NT2/D1 (cell line): ENCODE measurements around the gene TMEM106C.

Experiments used
- DNase-seq: peaks from one replicate; pipeline ENCODE4 v3.0.0-alpha.2; 2011; ENCODE audit warnings: low read depth, low spot score
- H3K27me3 ChIP-seq: 2 replicates; pipeline ENCODE4 v1.6.0; 2011; ENCODE audit warnings: mild to moderate bottlenecking; ENCODE audit not compliant: insufficient read length, insufficient read depth
- H3K36me3 ChIP-seq: 2 replicates; pipeline ENCODE4 v1.6.1; 2011; ENCODE audit warnings: mild to moderate bottlenecking, low read length, mixed read lengths; ENCODE audit not compliant: insufficient read depth, insufficient read length
- H3K4me1 ChIP-seq: 2 replicates; pipeline ENCODE4 v1.5.1; 2011; ENCODE audit not compliant: insufficient read depth, insufficient read length
- H3K4me3 ChIP-seq: 2 replicates; pipeline ENCODE4 v1.5.1; 2011; ENCODE audit warnings: low read depth; ENCODE audit not compliant: insufficient read length
- H3K9ac ChIP-seq: 2 replicates; pipeline ENCODE4 v1.6.0; 2011; ENCODE audit warnings: low read depth; ENCODE audit not compliant: insufficient read length
- H3K9me3 ChIP-seq: 2 replicates; pipeline ENCODE4 v1.5.1; 2011; ENCODE audit warnings: mild to moderate bottlenecking, low read length; ENCODE audit not compliant: insufficient read depth
- SUZ12 ChIP-seq: IDR thresholded peaks from 2 replicates; pipeline ENCODE4 v1.6.1; 2011; ENCODE audit not compliant: insufficient read length, insufficient read depth; ENCODE audit errors: extremely low read depth
- YY1 ChIP-seq: IDR thresholded peaks from 2 replicates; pipeline ENCODE4 v1.6.1; 2011; ENCODE audit not compliant: insufficient read length, insufficient read depth
- ZNF274 ChIP-seq: IDR thresholded peaks from 2 replicates; pipeline ENCODE4 v1.6.1; 2011; ENCODE audit warnings: mild to moderate bottlenecking, low read depth, low read length

TMEM106C gene

DNA sequence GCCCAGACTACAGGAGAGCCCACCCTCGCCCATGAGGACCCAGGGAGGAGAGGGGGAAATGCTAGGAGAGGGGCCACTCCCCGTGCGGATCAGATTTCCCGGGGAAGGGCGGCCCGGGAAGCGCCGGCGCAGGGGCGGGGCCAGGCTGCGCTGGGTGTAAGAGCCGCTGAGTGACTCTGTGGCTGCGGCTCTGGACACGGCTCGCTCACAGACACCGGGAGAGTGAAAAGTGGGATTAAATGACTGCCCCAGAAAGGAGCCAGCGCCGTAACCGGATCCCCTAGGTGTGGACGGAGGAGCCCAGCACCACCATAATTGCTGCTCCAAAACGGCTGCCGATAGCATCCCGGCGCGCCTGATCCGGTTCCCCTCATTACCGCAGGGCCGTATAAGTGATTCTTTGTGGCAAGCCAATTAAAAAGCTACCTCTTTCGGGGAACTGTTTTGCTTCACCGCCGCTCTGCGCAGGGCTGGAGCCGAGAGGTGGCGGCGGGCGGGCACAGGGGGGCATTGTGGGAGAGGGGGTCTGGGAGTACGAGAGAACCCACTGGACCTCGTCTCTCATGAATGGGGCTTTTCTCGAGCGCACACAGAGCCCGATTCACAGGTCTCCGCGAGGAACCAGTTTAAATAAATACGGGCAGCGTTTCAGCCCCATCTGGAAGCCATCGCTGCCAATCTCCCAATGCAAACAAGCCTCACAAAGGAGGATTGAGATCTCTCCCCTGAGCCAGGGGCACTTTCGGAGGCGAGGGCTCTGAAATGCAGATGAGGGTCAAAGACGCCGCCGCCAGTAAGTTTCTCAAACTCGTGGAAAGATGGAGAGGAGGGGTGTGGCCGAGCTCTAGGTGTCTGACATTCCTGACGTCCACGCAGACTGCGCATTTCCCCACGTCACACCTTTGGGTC, 38.4 kb downstream of the TMEM106C start:
- H3K36me3 ChIP-seq: peaks cover 2% of the 10 kb centered on the region
- no peak for DNase-seq
- no peaks in the 10 kb centered on the region for H3K9me3 ChIP-seq
- TF ChIP-seq YY1 (no peak), ZNF274 (no peak)
- H3K27me3 ChIP-seq: peaks cover 87% of the 10 kb centered on the region
- H3K9ac ChIP-seq: peak overlapping the region; percentile 38
- peaks cover 23% of the 10 kb centered on the region for H3K4me1 ChIP-seq
- peak overlapping the region; percentile 23 for H3K4me3 ChIP-seq

- H3K36me3 ChIP-seq: peaks cover 2% of the 10 kb centered on the region
- H3K9ac ChIP-seq: no peak overlapping the region
- peaks cover 87% of the 10 kb centered on the region for H3K27me3 ChIP-seq
- H3K9me3 ChIP-seq: no peaks in the 10 kb centered on the region
- peaks cover 23% of the 10 kb centered on the region for H3K4me1 ChIP-seq
- H3K4me3 ChIP-seq: peak overlapping the region; percentile 23
- TF ChIP-seq YY1 (no peak), SUZ12 (no peak), ZNF274 (no peak)
- DNase-seq: no peak
These were observed 39.0 kb downstream of the TMEM106C start for GRCh38 chr12:48002414-48002730.

GRCh38 chr12:48002773-48003218, 39.4 kb downstream of the TMEM106C start:
- peaks cover 87% of the 10 kb centered on the region for H3K27me3 ChIP-seq
- H3K4me3 ChIP-seq: peak overlapping the region; percentile 5
- peaks cover 2% of the 10 kb centered on the region for H3K36me3 ChIP-seq
- DNase-seq: no peak
- TF ChIP-seq ZNF274 (no peak), YY1 (no peak), SUZ12 (no peak)
- H3K9me3 ChIP-seq: no peaks in the 10 kb centered on the region
- peaks cover 23% of the 10 kb centered on the region for H3K4me1 ChIP-seq
- no peak overlapping the region for H3K9ac ChIP-seq

- no peak for TF ChIP-seq SUZ12
- no peak for TF ChIP-seq ZNF274
- TF ChIP-seq YY1: no peak
- no peaks in the 10 kb centered on the region for H3K9me3 ChIP-seq
- no peak for DNase-seq
- H3K27me3 ChIP-seq: peaks cover 87% of the 10 kb centered on the region
- no peaks in the 10 kb centered on the region for H3K36me3 ChIP-seq
- H3K4me3 ChIP-seq: peak overlapping the region; percentile 26
- peaks cover 23% of the 10 kb centered on the region for H3K4me1 ChIP-seq
- H3K9ac ChIP-seq: peak overlapping the region; percentile 27
These were observed 40.0 kb downstream of the TMEM106C start for GRCh38 chr12:48003226-48004052.

DNA sequence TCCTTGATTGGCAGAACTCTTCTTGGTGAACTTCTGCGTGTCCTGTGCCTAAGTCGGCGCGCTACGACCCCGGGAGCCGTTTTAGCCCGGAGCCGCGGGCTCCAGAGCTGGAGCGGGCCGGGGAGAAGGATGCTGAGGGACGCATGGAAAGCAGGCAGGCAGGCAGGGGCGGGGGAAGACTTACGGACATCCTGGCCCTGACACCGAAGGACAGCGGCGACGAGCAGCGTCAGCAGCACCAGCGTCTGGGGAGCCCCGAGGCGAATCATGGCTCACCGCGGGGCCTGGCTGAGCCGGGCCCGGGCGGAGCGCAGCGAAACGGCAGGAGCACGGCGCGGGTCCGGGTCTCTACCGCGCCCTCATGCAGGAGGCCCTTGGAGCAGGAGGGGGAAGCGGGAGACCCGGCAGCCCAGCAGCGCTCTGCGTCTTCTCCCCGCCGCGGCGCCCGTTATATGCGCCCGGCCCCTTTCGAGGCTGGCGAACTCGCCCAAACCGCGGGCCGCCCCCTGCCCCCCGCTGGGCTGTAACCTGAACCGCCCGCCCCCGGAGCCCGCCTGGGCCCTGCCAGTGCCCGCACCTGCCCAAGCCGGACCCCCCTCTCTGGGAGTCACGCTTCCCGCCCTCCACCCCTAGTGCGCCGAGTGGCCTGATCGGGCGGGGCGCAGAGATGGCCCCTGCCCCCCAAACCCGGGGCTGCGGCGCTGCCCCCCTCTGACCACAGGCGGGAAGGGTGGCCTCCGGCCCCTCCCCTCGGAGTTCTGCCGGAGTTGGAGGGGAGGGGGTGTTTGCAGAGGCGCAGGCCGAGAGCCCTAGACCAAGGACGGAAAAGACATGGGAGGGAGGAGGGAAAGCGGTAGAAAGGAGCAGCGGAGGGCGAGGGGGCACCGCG, 40.9 kb downstream of the TMEM106C start, which contains the start of gene COL2A1:
COL2A1 (minus strand) TSS at position 424 of the 889 bp plus-strand sequence; CDS start at position 269, 155 bp downstream.
- Histone ChIP-seq H3K9me3 (no peaks in the 10 kb centered on the region), H3K27me3 (peaks cover 87% of the 10 kb centered on the region), H3K4me1 (peaks cover 19% of the 10 kb centered on the region), H3K4me3 (peak within 1 kb of the TSS; percentile 26), H3K36me3 (no peaks in the 10 kb centered on the region), H3K9ac (peak within 1 kb of the TSS; percentile 62)
- TF ChIP-seq ZNF274 (no peak), YY1 (no peak), SUZ12 (peak; percentile 32)
- DNase-seq: no peak

DNA sequence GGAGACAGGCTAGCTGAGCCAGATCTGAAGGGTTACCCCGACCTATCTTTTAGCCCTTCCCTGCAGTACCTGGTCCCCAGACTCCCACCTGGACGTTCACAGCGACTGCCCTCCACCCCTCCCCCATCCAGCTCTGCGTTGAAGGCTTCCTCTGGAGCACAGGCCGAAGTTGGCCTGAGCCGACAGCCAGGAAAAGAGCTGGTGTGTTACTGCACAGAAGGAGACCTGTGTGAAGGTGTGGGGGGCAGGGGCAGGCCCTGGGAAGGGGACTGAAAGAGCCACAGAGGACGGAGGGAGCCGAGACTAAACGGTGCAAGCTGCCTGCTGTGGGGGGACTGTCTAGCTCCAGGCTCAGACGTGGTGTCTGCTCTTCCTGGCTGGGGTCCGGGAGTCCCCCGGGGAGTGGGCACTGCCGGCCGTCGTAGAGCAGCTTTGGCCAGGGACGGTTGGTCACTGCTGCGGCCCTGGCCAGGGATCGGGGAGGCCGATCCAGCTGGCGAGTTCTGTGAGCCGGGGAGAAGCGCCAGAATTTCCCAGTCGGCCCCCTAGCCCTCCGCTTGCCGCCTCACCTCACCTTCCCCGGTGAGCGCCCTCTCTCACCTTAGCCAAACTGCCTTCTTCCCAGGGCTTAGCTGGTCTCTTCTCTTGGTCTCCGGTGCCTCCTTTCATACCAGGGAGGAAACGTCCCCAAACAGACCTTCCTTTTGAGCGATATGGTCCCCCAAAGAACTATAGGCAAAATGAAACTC, 41.8 kb downstream of the TMEM106C start:
- H3K27me3 ChIP-seq: peaks cover 87% of the 10 kb centered on the region
- H3K4me3 ChIP-seq: peak overlapping the region; percentile 26
- H3K9me3 ChIP-seq: no peaks in the 10 kb centered on the region
- H3K36me3 ChIP-seq: no peaks in the 10 kb centered on the region
- TF ChIP-seq YY1: no peak
- TF ChIP-seq SUZ12: peak; percentile 46
- DNase-seq: no peak
- H3K9ac ChIP-seq: peak overlapping the region; percentile 62
- peaks cover 19% of the 10 kb centered on the region for H3K4me1 ChIP-seq

- TF ChIP-seq SUZ12: no peak
- TF ChIP-seq YY1: no peak
- TF ChIP-seq ZNF274: no peak
- no peak for DNase-seq
- Histone ChIP-seq H3K4me1 (peaks cover 19% of the 10 kb centered on the region), H3K27me3 (peaks cover 87% of the 10 kb centered on the region), H3K36me3 (no peaks in the 10 kb centered on the region), H3K9me3 (no peaks in the 10 kb centered on the region), H3K4me3 (no peak overlapping the region), H3K9ac (peak overlapping the region; percentile 62)
These were observed 42.3 kb downstream of the TMEM106C start for GRCh38 chr12:48005750-48006021.
